ENCODE measurements around the gene C1orf105.

Gene C1orf105

DNA sequence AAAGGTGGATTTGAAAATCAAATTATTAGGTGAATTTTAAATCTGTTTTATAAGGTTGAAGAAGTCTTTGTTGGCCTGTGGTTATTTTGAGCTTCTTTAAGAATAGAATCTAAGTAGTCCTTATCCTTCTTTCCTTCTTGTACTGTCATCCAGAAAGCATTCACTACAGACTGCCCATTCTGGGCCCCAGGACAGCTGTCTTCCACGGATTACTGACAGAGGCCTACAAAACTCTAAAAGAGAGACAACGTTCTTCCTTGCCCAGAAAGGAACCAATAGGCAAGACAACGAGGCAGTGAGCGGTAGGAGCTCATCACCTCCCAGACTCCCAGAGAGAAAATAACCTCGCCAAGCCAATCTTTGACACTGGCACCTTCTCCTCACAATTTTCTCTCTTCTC, 47.8 kb downstream of the C1orf105 start:
- Histone ChIP-seq H3K9ac (ENCODE audit: low read length) (no peak overlapping the region), H3K36me3 (ENCODE audit: control insufficient read depth, low read depth, low read length) (no peaks in the 10 kb centered on the region), H3K4me3 (ENCODE audit: low read length) (no peak overlapping the region), H3K4me1 (ENCODE audit: control insufficient read depth, low read depth, low read length) (no peaks in the 10 kb centered on the region), H3K9me3 (ENCODE audit: control insufficient read depth, low read depth, low read length) (no peaks in the 10 kb centered on the region), H3K27ac (ENCODE audit: low read length) (no peak overlapping the region), H3K27me3 (ENCODE audit: control insufficient read depth, insufficient read depth, low read length) (no peaks in the 10 kb centered on the region)

DNA sequence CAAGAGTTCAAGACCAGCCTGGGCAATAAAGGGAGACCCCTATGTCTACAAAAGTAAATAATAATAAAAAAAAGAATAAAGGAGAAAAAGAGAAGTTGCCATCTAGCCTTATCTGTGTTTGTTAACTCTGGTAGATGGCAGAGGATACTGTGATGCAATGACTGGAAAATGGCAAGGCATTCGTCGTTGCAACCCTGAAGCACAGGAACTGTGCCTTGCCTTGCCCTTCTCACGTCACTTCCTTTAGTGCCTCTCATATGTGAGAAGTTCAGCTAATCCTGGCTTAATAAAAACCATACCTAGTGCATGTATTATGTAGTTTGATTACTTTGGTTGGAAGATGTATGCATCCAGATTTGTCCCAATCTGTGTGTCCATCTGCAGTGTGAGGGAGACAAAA, 49.2 kb downstream of the C1orf105 start:
- Histone ChIP-seq H3K4me1 (ENCODE audit: control insufficient read depth, low read depth, low read length) (no peaks in the 10 kb centered on the region), H3K36me3 (ENCODE audit: control insufficient read depth, low read depth, low read length) (no peaks in the 10 kb centered on the region), H3K4me3 (ENCODE audit: low read length) (no peak overlapping the region), H3K27ac (ENCODE audit: low read length) (no peak overlapping the region), H3K27me3 (ENCODE audit: control insufficient read depth, insufficient read depth, low read length) (no peaks in the 10 kb centered on the region), H3K9ac (ENCODE audit: low read length) (no peak overlapping the region), H3K9me3 (ENCODE audit: control insufficient read depth, low read depth, low read length) (no peaks in the 10 kb centered on the region)

GRCh38 chr1:172470149-172470548, 49.7 kb downstream of the C1orf105 start:
- Histone ChIP-seq H3K4me3 (ENCODE audit: low read length) (no peak overlapping the region), H3K4me1 (ENCODE audit: control insufficient read depth, low read depth, low read length) (no peaks in the 10 kb centered on the region), H3K27me3 (ENCODE audit: control insufficient read depth, insufficient read depth, low read length) (no peaks in the 10 kb centered on the region), H3K9ac (ENCODE audit: low read length) (no peak overlapping the region), H3K9me3 (ENCODE audit: control insufficient read depth, low read depth, low read length) (no peaks in the 10 kb centered on the region), H3K36me3 (ENCODE audit: control insufficient read depth, low read depth, low read length) (no peaks in the 10 kb centered on the region), H3K27ac (ENCODE audit: low read length) (no peak overlapping the region)

DNA sequence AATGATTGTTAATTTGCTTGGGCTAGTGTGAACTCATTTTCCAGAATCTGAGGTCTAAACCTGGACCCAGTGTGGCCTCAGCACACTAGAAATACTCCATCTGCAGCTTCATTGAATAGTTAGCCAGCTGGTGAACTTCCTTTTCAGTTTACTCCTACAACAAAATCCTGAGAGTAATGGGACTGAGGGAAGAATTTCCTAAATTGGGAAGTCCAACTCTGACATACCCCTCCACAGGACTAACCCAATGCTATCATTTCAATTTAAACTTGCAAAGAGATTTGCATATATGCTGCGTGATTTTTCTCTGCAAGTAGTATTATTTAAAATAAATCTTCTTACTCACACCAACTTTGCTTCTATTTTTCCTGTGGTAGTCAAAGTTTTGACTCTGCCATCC, 51.2 kb downstream of the C1orf105 start:
- H3K4me1 ChIP-seq (ENCODE audit: control insufficient read depth, low read depth, low read length) = no peaks in the 10 kb centered on the region
- no peak overlapping the region for H3K9ac ChIP-seq (ENCODE audit: low read length)
- no peak overlapping the region for H3K27ac ChIP-seq (ENCODE audit: low read length)
- H3K9me3 ChIP-seq (ENCODE audit: control insufficient read depth, low read depth, low read length) = no peaks in the 10 kb centered on the region
- no peaks in the 10 kb centered on the region for H3K36me3 ChIP-seq (ENCODE audit: control insufficient read depth, low read depth, low read length)
- H3K27me3 ChIP-seq (ENCODE audit: control insufficient read depth, insufficient read depth, low read length) = no peaks in the 10 kb centered on the region
- H3K4me3 ChIP-seq (ENCODE audit: low read length) = no peak overlapping the region

GRCh38 chr1:172472495-172472894, 52.0 kb downstream of the C1orf105 start:
- Histone ChIP-seq H3K27ac (ENCODE audit: low read length) (no peak overlapping the region), H3K9ac (ENCODE audit: low read length) (no peak overlapping the region), H3K9me3 (ENCODE audit: control insufficient read depth, low read depth, low read length) (no peaks in the 10 kb centered on the region), H3K27me3 (ENCODE audit: control insufficient read depth, insufficient read depth, low read length) (no peaks in the 10 kb centered on the region), H3K4me1 (ENCODE audit: control insufficient read depth, low read depth, low read length) (no peaks in the 10 kb centered on the region), H3K36me3 (ENCODE audit: control insufficient read depth, low read depth, low read length) (no peaks in the 10 kb centered on the region), H3K4me3 (ENCODE audit: low read length) (no peak overlapping the region)

GRCh38 chr1:172473302-172473701, 52.8 kb downstream of the C1orf105 start:
- H3K9ac ChIP-seq (ENCODE audit: low read length) = no peak overlapping the region
- H3K27ac ChIP-seq (ENCODE audit: low read length) = no peak overlapping the region
- H3K9me3 ChIP-seq (ENCODE audit: control insufficient read depth, low read depth, low read length) = no peaks in the 10 kb centered on the region
- H3K4me3 ChIP-seq (ENCODE audit: low read length) = no peak overlapping the region
- H3K4me1 ChIP-seq (ENCODE audit: control insufficient read depth, low read depth, low read length) = no peaks in the 10 kb centered on the region
- H3K36me3 ChIP-seq (ENCODE audit: control insufficient read depth, low read depth, low read length) = no peaks in the 10 kb centered on the region
- no peaks in the 10 kb centered on the region for H3K27me3 ChIP-seq (ENCODE audit: control insufficient read depth, insufficient read depth, low read length)

DNA sequence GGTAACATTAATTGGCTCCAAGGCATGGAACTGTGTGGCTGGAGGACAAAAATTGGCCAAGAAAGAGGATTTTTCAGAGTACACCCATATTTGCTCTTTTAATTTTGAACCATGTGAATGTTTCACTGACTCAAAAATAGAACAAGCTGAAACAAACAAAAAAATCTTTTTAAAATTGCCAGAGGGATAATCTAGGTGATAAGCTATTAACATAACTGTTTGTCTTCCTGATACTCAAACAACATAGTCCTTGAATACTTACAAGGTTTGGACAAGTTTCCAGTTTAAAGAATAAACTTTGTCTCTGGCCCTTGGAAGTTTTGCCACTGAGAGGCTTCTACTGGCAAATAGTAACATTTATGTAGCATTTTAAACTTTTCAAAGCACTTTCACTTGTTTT, 53.4 kb downstream of the C1orf105 start:
- Histone ChIP-seq H3K4me1 (ENCODE audit: control insufficient read depth, low read depth, low read length) (no peaks in the 10 kb centered on the region), H3K4me3 (ENCODE audit: low read length) (no peak overlapping the region)

DNA sequence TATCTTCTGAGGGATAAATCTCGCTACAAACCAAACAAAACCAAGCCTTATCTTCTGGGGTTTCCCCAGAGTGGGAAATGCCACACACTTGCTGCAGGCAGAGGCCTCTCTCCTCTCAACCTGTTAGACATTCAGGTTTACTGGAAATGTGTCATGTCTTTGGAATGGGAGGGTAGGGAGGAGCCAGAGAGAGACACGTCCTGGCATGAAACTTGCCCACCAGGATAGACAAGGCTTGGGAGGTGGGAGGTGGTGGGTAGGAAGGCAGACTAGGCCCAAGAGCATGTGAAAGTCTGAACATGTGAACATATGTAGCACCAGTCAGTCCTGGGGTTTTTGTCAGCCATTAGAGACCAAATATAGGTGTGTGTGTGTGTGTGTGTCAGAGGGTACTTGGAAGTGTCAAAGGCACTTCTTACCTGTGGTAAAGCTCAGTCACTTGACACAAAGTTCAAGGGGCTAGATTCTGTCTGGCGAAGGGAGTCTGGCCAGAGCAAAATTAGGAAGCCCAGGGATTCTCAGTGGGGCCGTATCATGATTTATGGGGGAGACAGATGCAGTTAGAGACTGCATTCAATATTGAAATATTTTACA, 55.8 kb downstream of the C1orf105 start:
- Histone ChIP-seq H3K4me1 (ENCODE audit: control insufficient read depth, low read depth, low read length) (no peaks in the 10 kb centered on the region), H3K9ac (ENCODE audit: low read length) (no peak overlapping the region), H3K4me3 (ENCODE audit: low read length) (no peak overlapping the region), H3K36me3 (ENCODE audit: control insufficient read depth, low read depth, low read length) (no peaks in the 10 kb centered on the region), H3K27ac (ENCODE audit: low read length) (no peak overlapping the region), H3K27me3 (ENCODE audit: control insufficient read depth, insufficient read depth, low read length) (no peaks in the 10 kb centered on the region), H3K9me3 (ENCODE audit: control insufficient read depth, low read depth, low read length) (no peaks in the 10 kb centered on the region)

More for the DNA sequence above, 53.4 kb downstream of the C1orf105 start:
- no peak overlapping the region for H3K27ac ChIP-seq (ENCODE audit: low read length)
- H3K27me3 ChIP-seq (ENCODE audit: control insufficient read depth, insufficient read depth, low read length) = no peaks in the 10 kb centered on the region
- H3K36me3 ChIP-seq (ENCODE audit: control insufficient read depth, low read depth, low read length) = no peaks in the 10 kb centered on the region
- no peaks in the 10 kb centered on the region for H3K9me3 ChIP-seq (ENCODE audit: control insufficient read depth, low read depth, low read length)
- no peak overlapping the region for H3K9ac ChIP-seq (ENCODE audit: low read length)

DNA sequence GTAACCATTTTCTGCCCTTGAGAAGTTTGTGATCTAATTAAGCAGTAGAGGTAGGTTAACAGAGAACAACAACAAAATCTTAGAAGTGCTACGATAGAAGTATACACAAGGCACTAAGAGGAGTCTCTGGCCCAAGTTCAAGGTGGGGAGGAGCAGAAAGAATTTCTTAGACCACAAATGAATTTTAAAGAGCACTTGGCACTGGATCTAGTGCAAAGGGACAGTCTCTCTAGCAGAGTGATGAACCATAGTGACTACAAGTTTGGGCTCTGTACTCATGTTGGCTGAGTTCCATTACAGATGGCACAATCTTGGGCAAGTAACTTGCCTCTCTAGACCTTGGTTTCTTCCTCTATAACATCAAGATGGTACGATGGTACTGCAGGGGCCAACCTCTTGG, 56.7 kb downstream of the C1orf105 start:
- Histone ChIP-seq H3K4me3 (ENCODE audit: low read length) (no peak overlapping the region), H3K9me3 (ENCODE audit: control insufficient read depth, low read depth, low read length) (no peaks in the 10 kb centered on the region), H3K36me3 (ENCODE audit: control insufficient read depth, low read depth, low read length) (no peaks in the 10 kb centered on the region), H3K27me3 (ENCODE audit: control insufficient read depth, insufficient read depth, low read length) (no peaks in the 10 kb centered on the region), H3K27ac (ENCODE audit: low read length) (no peak overlapping the region), H3K9ac (ENCODE audit: low read length) (no peak overlapping the region), H3K4me1 (ENCODE audit: control insufficient read depth, low read depth, low read length) (no peaks in the 10 kb centered on the region)

GRCh38 chr1:172477741-172478140, 57.3 kb downstream of the C1orf105 start:
- H3K9ac ChIP-seq (ENCODE audit: low read length) = no peak overlapping the region
- no peaks in the 10 kb centered on the region for H3K4me1 ChIP-seq (ENCODE audit: control insufficient read depth, low read depth, low read length)

DNA sequence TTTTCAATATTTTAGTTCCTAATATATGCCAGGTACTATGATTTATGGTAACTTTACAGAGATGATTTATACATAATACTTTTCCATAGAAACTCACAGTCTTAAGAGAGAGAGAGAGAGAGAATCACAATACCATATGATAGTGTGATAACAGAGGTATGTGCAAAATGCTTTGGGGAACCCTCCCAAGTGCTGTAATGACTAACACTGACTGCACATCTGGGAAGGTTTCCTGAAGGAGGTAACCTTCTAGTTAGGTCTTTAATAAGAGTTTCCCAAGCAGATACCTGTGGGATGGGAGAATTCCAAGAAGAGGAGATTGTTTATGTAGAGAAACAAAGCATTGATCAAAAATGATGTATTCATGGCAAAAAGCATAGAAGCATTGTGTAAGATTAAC, 58.0 kb downstream of the C1orf105 start:
- Histone ChIP-seq H3K9ac (ENCODE audit: low read length) (no peak overlapping the region), H3K4me3 (ENCODE audit: low read length) (no peak overlapping the region), H3K36me3 (ENCODE audit: control insufficient read depth, low read depth, low read length) (no peaks in the 10 kb centered on the region), H3K4me1 (ENCODE audit: control insufficient read depth, low read depth, low read length) (no peaks in the 10 kb centered on the region), H3K27ac (ENCODE audit: low read length) (no peak overlapping the region), H3K27me3 (ENCODE audit: control insufficient read depth, insufficient read depth, low read length) (no peaks in the 10 kb centered on the region), H3K9me3 (ENCODE audit: control insufficient read depth, low read depth, low read length) (no peaks in the 10 kb centered on the region)

More at GRCh38 chr1:172477741-172478140, 57.3 kb downstream of the C1orf105 start:
- H3K27ac ChIP-seq (ENCODE audit: low read length) = no peak overlapping the region
- no peaks in the 10 kb centered on the region for H3K9me3 ChIP-seq (ENCODE audit: control insufficient read depth, low read depth, low read length)
- H3K36me3 ChIP-seq (ENCODE audit: control insufficient read depth, low read depth, low read length) = no peaks in the 10 kb centered on the region
- no peak overlapping the region for H3K4me3 ChIP-seq (ENCODE audit: low read length)
- H3K27me3 ChIP-seq (ENCODE audit: control insufficient read depth, insufficient read depth, low read length) = no peaks in the 10 kb centered on the region

DNA sequence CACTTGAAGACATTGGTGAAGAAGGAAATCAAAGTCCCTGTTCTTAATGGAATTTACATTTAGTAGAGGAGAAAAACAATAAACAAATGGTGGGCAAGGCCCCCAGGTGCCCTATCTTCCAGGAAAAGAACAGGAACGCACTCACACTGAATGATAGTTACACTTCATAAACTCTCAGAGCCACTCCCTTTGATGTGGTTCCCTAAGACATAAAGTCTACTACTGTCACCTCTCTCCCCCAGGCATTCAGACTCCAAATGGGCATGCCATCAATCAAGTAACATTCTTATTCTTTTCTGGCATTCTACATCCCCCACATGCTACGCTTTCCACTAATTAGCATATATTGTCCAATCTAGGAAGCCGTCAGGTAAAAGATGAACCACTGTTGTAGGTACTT, 59.9 kb downstream of the C1orf105 start:
- H3K4me1 ChIP-seq (ENCODE audit: control insufficient read depth, low read depth, low read length) = no peaks in the 10 kb centered on the region
- no peak overlapping the region for H3K4me3 ChIP-seq (ENCODE audit: low read length)
- H3K36me3 ChIP-seq (ENCODE audit: control insufficient read depth, low read depth, low read length) = no peaks in the 10 kb centered on the region
- no peak overlapping the region for H3K9ac ChIP-seq (ENCODE audit: low read length)
- no peaks in the 10 kb centered on the region for H3K9me3 ChIP-seq (ENCODE audit: control insufficient read depth, low read depth, low read length)
- no peak overlapping the region for H3K27ac ChIP-seq (ENCODE audit: low read length)
- no peaks in the 10 kb centered on the region for H3K27me3 ChIP-seq (ENCODE audit: control insufficient read depth, insufficient read depth, low read length)

All from iPS-18a (cell line).